ENCODE measurements around the gene RSRC2.
A peak's percentile ranks its signal among the peaks of the same experiment; 100 is the strongest.
"Not testable (repeated sequence)": the region's sequence is repeated elsewhere in the genome, so short reads cannot be mapped to it uniquely, and the experiment has no call there.

Gene RSRC2

GRCh38 chr12:122486805-122487426 lies 39.8 kb downstream of the RSRC2 start:
- no peak for DNase-seq

GRCh38 chr12:122486360-122486759 lies 40.4 kb downstream of the RSRC2 start:
- not testable (repeated sequence) for DNase-seq

GRCh38 chr12:122484385-122484784 lies 42.4 kb downstream of the RSRC2 start:
- DNase-seq, result not testable (repeated sequence)

GRCh38 chr12:122483969-122484368 lies 42.8 kb downstream of the RSRC2 start:
- DNase-seq, result no peak

- DNase-seq, result no peak
Observed at GRCh38 chr12:122481861-122482260, 44.9 kb downstream of the RSRC2 start.

- no peak for DNase-seq
Observed at GRCh38 chr12:122480753-122481152, 46.0 kb downstream of the RSRC2 start.

- DNase-seq, result no peak
Observed at GRCh38 chr12:122474324-122474716, 52.4 kb downstream of the RSRC2 start.

GRCh38 chr12:122473543-122474323 lies 53.0 kb downstream of the RSRC2 start:
- no peak for DNase-seq

GRCh38 chr12:122471324-122472226 lies 55.2 kb downstream of the RSRC2 start:
- peak in 2 of 51 donors; percentile 1 to 54 for DNase-seq

- not testable (repeated sequence) for DNase-seq
Observed at GRCh38 chr12:122470576-122470975, 56.2 kb downstream of the RSRC2 start.

GRCh38 chr12:122469856-122470255 lies 56.9 kb downstream of the RSRC2 start:
- DNase-seq, result not testable (repeated sequence)

- DNase-seq, result no peak
Observed at GRCh38 chr12:122467983-122468382, 58.8 kb downstream of the RSRC2 start.

GRCh38 chr12:122464317-122465042 lies 62.3 kb downstream of the RSRC2 start:
- not testable (repeated sequence) for DNase-seq

GRCh38 chr12:122460641-122461040 lies 66.1 kb downstream of the RSRC2 start:
- no peak for DNase-seq

GRCh38 chr12:122460061-122460460 lies 66.7 kb downstream of the RSRC2 start:
- no peak for DNase-seq

GRCh38 chr12:122459211-122459610 lies 67.5 kb downstream of the RSRC2 start:
- DNase-seq, result no peak

GRCh38 chr12:122458105-122459035 lies 68.4 kb downstream of the RSRC2 start:
- no peak for DNase-seq

GRCh38 chr12:122457627-122458026 lies 69.1 kb downstream of the RSRC2 start:
- no peak for DNase-seq

- no peak for DNase-seq
Observed at GRCh38 chr12:122454739-122455138, 72.0 kb downstream of the RSRC2 start.

GRCh38 chr12:122454250-122454721 lies 72.5 kb downstream of the RSRC2 start:
- DNase-seq, result no peak

Measured in hypothalamus (tissue), 51 donors.